Mesendoderm (in vitro differentiated cells): Measurements from ENCODE around the gene ERC2.

Source experiments
- DNase-seq: peaks from one replicate; pipeline ENCODE4 v3.0.0; 2013
- H2AK5ac ChIP-seq: 2 replicates; pipeline ENCODE4 v1.6.1; 2013; ENCODE audit warnings: low read length, inconsistent platforms
- H2BK120ac ChIP-seq: 2 replicates; pipeline ENCODE4 v1.6.1; 2013; ENCODE audit warnings: low read depth, mild to moderate bottlenecking, low read length, moderate library complexity, mixed read lengths
- H2BK15ac ChIP-seq: replicated peaks from 2 replicates; pipeline ENCODE4 v1.6.1; 2013; ENCODE audit warnings: low read depth, mild to moderate bottlenecking, moderate library complexity
- H2BK5ac ChIP-seq: 2 replicates; pipeline ENCODE4 v1.6.1; 2013; ENCODE audit warnings: low read length, inconsistent platforms
- H3K18ac ChIP-seq: 2 replicates; pipeline ENCODE4 v1.6.1; 2013; ENCODE audit warnings: mild to moderate bottlenecking, low read length, mixed read lengths
- H3K23ac ChIP-seq: one replicate; pipeline ENCODE4 v1.6.1; 2013; ENCODE audit warnings: low read length
- H3K27ac ChIP-seq: 2 replicates; pipeline ENCODE4 v1.5.1; 2013; ENCODE audit warnings: low read depth, mild to moderate bottlenecking, inconsistent platforms, low read length, moderate library complexity
- H3K27me3 ChIP-seq: 2 replicates; pipeline ENCODE4 v1.6.1; 2013; ENCODE audit warnings: low read length, control low read depth, mild to moderate bottlenecking, inconsistent platforms; ENCODE audit not compliant: insufficient read depth, poor library complexity
- H3K36me3 ChIP-seq: 2 replicates; pipeline ENCODE4 v1.6.1; 2013; ENCODE audit warnings: low read length, inconsistent platforms; ENCODE audit not compliant: control insufficient read depth, insufficient read depth
- H3K4ac ChIP-seq: one replicate; pipeline ENCODE4 v1.6.1; 2013; ENCODE audit warnings: low read depth, mild to moderate bottlenecking, low read length, moderate library complexity
- H3K4me1 ChIP-seq: 2 replicates; pipeline ENCODE4 v1.6.1; 2013; ENCODE audit warnings: low read depth, low read length, inconsistent platforms; ENCODE audit not compliant: control insufficient read depth
- H3K4me2 ChIP-seq: 2 replicates; pipeline ENCODE4 v1.6.1; 2013; ENCODE audit warnings: low read length
- H3K4me3 ChIP-seq: 2 replicates; pipeline ENCODE4 v1.5.1; 2013; ENCODE audit warnings: mild to moderate bottlenecking, low read length
- H3K56ac ChIP-seq: one replicate; pipeline ENCODE4 v1.6.1; 2013; ENCODE audit warnings: low read length
- H3K79me1 ChIP-seq: 2 replicates; pipeline ENCODE4 v1.6.1; 2013; ENCODE audit warnings: low read length, inconsistent platforms
- H3K79me2 ChIP-seq: 2 replicates; pipeline ENCODE4 v1.6.1; 2013; ENCODE audit warnings: mild to moderate bottlenecking, low read length; ENCODE audit not compliant: control insufficient read depth, insufficient read depth
- H3K9ac ChIP-seq: 2 replicates; pipeline ENCODE4 v1.6.1; 2013; ENCODE audit warnings: low read length, inconsistent platforms
- H4K5ac ChIP-seq: one replicate; pipeline ENCODE4 v1.6.1; 2013; ENCODE audit warnings: low read length
- H4K8ac ChIP-seq: one replicate; pipeline ENCODE4 v1.6.1; 2013; ENCODE audit warnings: low read depth, mild to moderate bottlenecking, control low read depth, low read length, moderate library complexity
- WGBS: extraction: QIAGEN DNeasy Blood & Tissue Kit; methylation state at CpG from one replicate; pipeline ENCODE4 v1.1.7; 2013; ENCODE audit warnings: low lambda C conversion rate, missing lambda C conversion rate; ENCODE audit not compliant: insufficient coverage; ENCODE audit errors: extremely low coverage; 5-methylcytosine and 5-hydroxymethylcytosine counted together

Gene ERC2

DNA sequence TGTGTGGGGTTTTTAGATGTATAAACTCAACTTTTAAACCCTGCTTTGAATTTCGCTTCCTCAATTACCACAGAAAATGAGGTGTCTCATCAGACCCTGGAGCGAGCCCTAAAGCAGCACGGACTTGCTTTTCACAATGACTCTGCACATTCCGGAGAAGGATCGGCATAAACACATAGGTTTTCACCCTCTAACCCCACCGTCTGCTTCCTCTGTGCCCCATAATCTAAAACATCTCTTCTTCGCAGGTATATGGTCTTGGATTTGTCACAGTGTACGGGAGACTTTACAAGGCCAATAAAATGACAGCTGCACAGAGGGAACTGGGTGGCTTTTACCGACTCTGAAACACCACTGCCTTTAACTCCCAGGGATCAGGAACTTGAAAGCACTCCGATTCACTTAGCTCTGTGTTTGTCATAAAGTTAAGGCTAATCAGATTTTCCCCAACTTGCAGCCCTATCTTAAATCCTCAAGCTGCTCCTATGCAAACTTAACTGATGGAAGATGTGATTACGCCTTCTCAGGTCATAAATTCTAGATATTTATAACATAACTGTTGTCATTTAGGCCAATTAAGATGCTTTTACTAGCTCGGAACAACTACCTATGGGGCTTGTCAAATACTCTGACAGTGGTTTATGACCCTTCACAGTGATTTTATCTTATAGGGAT lies 847.8 kb downstream of the ERC2 start:
- Histone ChIP-seq H3K4ac (peak overlapping the region; percentile 43), H2AK5ac (no peak overlapping the region), H3K23ac (no peak overlapping the region), H3K9ac (no peak overlapping the region), H3K56ac (peak overlapping the region; percentile 61), H3K4me3 (no peak overlapping the region), H3K4me1 (peaks cover 19% of the 10 kb centered on the region), H3K4me2 (no peak overlapping the region), H3K36me3 (no peaks in the 10 kb centered on the region), H2BK120ac (peak overlapping the region; percentile 85), H3K27me3 (no peaks in the 10 kb centered on the region), H2BK5ac (peak overlapping the region; percentile 28), H3K79me1 (no peaks in the 10 kb centered on the region), H4K5ac (no peak overlapping the region), H3K27ac (peak overlapping the region; percentile 73), H4K8ac (no peak overlapping the region), H3K79me2 (no peaks in the 10 kb centered on the region), H2BK15ac (peak overlapping the region; percentile 61), H3K18ac (peak overlapping the region; percentile 98)
- WGBS: no CpG with 5 or more reads among the region's 12 CpGs
- DNase-seq: peak; percentile 91

DNA sequence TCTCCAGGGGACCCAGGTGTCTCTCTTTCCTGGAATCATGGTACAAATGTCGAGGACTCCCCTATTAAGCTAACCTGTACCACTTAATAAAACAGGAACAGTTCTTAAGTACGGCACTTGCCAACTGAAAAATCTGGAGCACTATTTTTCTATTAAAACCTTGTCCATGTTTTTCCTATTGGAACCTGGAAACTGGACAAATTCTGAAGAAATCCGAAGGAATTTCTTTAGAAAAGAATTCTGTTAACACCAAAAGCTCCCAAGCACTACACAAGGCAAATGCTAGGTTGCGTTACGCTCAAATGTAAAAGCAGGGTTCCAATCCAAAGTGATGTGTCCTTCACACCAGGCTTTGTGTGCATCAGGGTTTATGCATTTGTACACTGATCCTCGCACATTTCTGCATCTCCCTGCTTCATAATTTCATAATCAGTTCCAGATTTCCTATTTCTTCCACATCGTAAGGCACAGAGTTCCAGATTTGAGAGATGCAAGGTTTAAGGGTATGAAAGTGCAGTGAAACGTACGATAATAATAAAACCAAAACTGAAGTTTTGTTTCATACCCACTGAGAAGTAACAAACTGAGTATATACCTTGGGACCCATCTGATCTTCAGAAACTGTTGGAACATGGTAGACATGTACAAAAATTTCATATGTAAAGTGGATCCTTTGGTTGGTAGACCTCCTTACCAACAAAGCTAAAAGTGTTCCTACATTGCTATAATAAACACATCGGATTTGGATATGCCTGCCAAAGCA lies 849.0 kb downstream of the ERC2 start:
- H3K4me2 ChIP-seq: no peak overlapping the region
- H3K23ac ChIP-seq: no peak overlapping the region
- H3K18ac ChIP-seq: peak overlapping the region; percentile 96
- no peak overlapping the region for H2BK15ac ChIP-seq
- no peak for DNase-seq
- H2BK5ac ChIP-seq: peak overlapping the region; percentile 62
- H3K27ac ChIP-seq: no peak overlapping the region
- H4K8ac ChIP-seq: no peak overlapping the region
- WGBS: no CpG with 5 or more reads among the region's 10 CpGs
- H3K56ac ChIP-seq: no peak overlapping the region
- H3K9ac ChIP-seq: no peak overlapping the region
- H3K79me1 ChIP-seq: no peaks in the 10 kb centered on the region
- H3K4me3 ChIP-seq: no peak overlapping the region
- peak overlapping the region; percentile 76 for H2BK120ac ChIP-seq
- H3K27me3 ChIP-seq: no peaks in the 10 kb centered on the region
- peaks cover 21% of the 10 kb centered on the region for H3K4me1 ChIP-seq
- H3K36me3 ChIP-seq: no peaks in the 10 kb centered on the region
- peak overlapping the region; percentile 40 for H2AK5ac ChIP-seq
- H3K79me2 ChIP-seq: no peaks in the 10 kb centered on the region
- peak overlapping the region; percentile 95 for H3K4ac ChIP-seq
- no peak overlapping the region for H4K5ac ChIP-seq

DNA sequence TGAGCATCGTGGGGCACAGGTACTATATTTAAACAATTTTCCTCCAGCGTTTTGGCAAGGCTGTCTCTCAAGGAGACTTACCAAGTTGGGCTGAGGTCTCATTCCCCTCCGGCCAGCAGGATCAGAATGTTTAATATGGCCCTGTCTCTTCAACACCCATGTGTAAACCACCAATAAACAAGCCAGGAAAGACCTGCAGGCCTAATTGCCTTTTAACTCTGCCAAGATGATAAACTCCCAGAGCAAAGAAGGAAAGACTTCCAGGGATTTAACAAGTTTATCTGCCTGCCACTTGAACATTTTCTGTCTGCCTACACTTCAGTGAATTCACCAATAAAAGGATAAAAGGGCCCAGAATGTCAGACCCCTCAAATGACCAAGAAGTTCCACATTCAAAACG lies 850.9 kb downstream of the ERC2 start:
- peak overlapping the region; percentile 73 for H3K56ac ChIP-seq
- H3K4me1 ChIP-seq: peaks cover 19% of the 10 kb centered on the region
- peak overlapping the region; percentile 94 for H2BK120ac ChIP-seq
- H3K27me3 ChIP-seq: no peaks in the 10 kb centered on the region
- WGBS: no CpG with 5 or more reads among the region's 4 CpGs
- H3K18ac ChIP-seq: peak overlapping the region; percentile 83
- no peaks in the 10 kb centered on the region for H3K79me1 ChIP-seq
- DNase-seq: peak; percentile 86
- H3K9ac ChIP-seq: peak overlapping the region; percentile 64
- peak overlapping the region; percentile 91 for H2BK5ac ChIP-seq
- peak overlapping the region; percentile 6 for H3K4me2 ChIP-seq
- H3K4me3 ChIP-seq: no peak overlapping the region
- no peak overlapping the region for H3K4ac ChIP-seq
- H2AK5ac ChIP-seq: peak overlapping the region; percentile 33
- H3K23ac ChIP-seq: no peak overlapping the region
- H4K8ac ChIP-seq: peak overlapping the region; percentile 68
- peak overlapping the region; percentile 13 for H2BK15ac ChIP-seq
- H3K27ac ChIP-seq: peak overlapping the region; percentile 97
- no peaks in the 10 kb centered on the region for H3K36me3 ChIP-seq
- no peaks in the 10 kb centered on the region for H3K79me2 ChIP-seq
- H4K5ac ChIP-seq: peak overlapping the region; percentile 72

DNA sequence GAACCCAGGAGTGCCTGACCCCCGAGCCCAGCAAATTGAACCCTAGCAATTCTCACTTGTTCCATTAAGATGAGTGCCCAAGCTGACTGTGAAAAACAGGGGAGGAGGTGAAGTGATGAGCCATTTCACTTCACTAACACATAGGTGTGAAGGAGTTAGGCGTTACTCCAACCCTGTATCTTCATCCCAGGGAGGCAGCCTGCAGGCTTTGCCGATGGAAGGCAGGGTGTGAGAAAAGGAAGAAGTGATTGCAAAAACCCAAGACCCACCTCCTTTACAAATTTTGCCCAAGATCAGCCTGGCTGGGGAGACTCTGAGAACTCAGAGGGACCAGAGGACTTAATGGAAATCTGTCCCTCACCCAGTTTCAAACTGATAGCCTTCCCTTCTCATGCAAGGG lies 851.5 kb downstream of the ERC2 start:
- peak overlapping the region; percentile 33 for H2AK5ac ChIP-seq
- peak overlapping the region; percentile 31 for H3K4ac ChIP-seq
- H3K18ac ChIP-seq: peak overlapping the region; percentile 83
- no CpG with 5 or more reads among the region's 3 CpGs for WGBS
- H2BK120ac ChIP-seq: peak overlapping the region; percentile 94
- no peaks in the 10 kb centered on the region for H3K27me3 ChIP-seq
- H2BK5ac ChIP-seq: peak overlapping the region; percentile 91
- no peaks in the 10 kb centered on the region for H3K36me3 ChIP-seq
- H4K8ac ChIP-seq: no peak overlapping the region
- peak overlapping the region; percentile 97 for H3K27ac ChIP-seq
- H3K23ac ChIP-seq: no peak overlapping the region
- H3K79me1 ChIP-seq: no peaks in the 10 kb centered on the region
- H3K79me2 ChIP-seq: no peaks in the 10 kb centered on the region
- peak overlapping the region; percentile 64 for H3K9ac ChIP-seq
- H3K4me2 ChIP-seq: peak overlapping the region; percentile 6
- peak overlapping the region; percentile 73 for H3K56ac ChIP-seq
- H3K4me3 ChIP-seq: no peak overlapping the region
- H2BK15ac ChIP-seq: peak overlapping the region; percentile 13
- H3K4me1 ChIP-seq: peaks cover 19% of the 10 kb centered on the region
- DNase-seq: peak; percentile 94
- peak overlapping the region; percentile 72 for H4K5ac ChIP-seq

DNA sequence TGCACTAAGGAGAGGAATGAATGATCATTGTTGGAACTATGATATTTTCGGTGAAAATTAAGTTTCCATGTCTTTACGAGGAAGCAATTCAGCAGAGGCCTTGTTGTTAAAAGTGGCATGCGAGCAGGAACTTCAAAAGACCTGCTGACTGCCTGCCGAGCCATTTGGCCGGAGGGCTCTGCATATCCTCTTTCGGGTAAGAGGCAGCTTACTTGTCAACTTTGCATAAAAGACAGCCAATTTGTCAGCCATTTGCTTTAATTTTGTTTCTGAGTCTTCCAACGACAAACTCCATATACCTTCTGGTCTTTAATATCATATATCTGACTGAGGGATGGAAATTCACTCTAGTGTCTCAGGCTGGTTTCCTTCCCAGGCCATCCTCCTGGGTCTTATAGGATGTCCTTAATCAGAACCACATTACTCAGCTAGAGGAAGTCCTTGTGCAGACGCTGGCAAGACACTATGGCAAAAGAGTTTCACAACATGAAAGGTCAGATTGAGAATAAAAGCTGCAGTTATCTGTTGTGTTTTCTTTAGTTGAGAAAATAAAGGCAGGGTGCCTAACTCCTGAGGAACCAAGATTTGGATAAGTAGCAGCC lies 852.5 kb downstream of the ERC2 start:
- Histone ChIP-seq H2AK5ac (no peak overlapping the region), H4K8ac (no peak overlapping the region), H2BK15ac (no peak overlapping the region), H3K27me3 (no peaks in the 10 kb centered on the region), H3K56ac (peak overlapping the region; percentile 74), H2BK120ac (peak overlapping the region; percentile 88), H3K79me2 (no peaks in the 10 kb centered on the region), H3K4me3 (no peak overlapping the region), H3K4ac (peak overlapping the region; percentile 70), H3K27ac (peak overlapping the region; percentile 97), H3K9ac (peak overlapping the region; percentile 12), H4K5ac (no peak overlapping the region), H3K18ac (peak overlapping the region; percentile 97), H2BK5ac (peak overlapping the region; percentile 97), H3K79me1 (no peaks in the 10 kb centered on the region), H3K36me3 (no peaks in the 10 kb centered on the region), H3K4me1 (peaks cover 12% of the 10 kb centered on the region), H3K4me2 (no peak overlapping the region), H3K23ac (no peak overlapping the region)
- no CpG with 5 or more reads among the region's 8 CpGs for WGBS
- peak; percentile 96 for DNase-seq
